Activated CD4-positive, alpha-beta T cell treated with anti-CD3 and anti-CD28 coated beads for 24 hours (primary cell): ENCODE results near the gene TLR7.

Source experiments
- DNase-seq, 2 donors: peaks; one replicate each; pipeline ENCODE4 v3.0.0-alpha.2; 2020; ENCODE audit warnings: low read depth in 2 of 2

Gene TLR7

DNA sequence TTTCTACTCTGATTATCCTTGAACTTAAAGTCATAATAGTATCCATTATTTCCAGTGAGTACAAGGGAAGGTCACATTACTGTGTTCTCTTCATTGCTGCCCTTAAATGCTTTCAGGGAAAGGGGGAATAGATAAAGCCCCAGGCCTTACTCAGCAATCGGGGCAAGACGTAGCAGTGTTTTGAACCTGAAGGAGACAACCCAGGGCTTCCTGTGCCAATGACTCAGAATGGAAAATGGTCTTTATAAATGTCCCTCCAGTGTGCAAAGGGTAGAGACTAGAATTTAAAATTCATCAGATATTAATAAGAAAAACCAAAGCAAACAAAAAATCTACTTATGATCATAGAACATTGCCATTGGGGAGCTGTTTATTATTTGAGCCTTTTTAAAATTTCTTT lies 63.3 kb downstream of the TLR7 start:
- DNase-seq = no peak

DNA sequence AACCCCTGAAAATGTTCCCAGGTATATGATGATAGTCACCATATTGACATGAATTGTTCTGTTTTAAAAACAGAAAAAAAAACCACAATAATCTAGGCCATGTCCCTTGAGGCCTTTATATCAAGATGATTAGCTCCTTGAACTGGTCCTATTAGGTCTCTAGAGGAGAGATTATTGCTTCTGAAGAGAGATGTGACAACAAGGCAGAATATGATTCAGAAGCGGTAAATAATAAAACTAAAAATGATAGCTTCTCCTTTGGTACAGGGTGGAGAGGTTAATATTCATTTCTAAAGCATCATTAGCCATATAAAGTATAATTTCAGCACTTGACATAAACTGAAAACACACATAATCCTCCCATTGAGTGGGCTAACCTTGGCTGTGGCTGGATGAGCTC lies 65.4 kb downstream of the TLR7 start:
- no peak for DNase-seq

- no peak for DNase-seq
Observed at GRCh38 chrX:12934850-12935249, 68.0 kb downstream of the TLR7 start.

DNA sequence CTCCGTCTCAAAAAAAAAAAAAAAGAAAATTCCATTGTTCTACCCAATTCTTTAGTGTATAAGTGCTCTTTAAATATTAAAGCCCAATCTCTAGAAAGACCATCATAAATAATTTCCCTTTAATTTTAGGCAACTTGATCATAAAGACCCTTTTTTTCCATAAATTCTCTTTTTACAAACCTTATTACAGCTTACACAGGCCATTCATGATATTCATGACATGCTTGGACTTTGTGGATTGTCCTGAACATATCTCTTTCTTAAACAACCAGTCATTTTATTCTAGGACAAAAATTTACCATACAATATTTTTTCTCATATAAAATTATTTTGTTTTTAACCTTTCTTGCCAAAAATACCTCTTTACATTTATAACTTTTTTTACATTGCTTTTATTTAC lies 70.1 kb downstream of the TLR7 start:
- DNase-seq = no peak
